Lower leg skin (tissue), 4 donors: Measurements from ENCODE around the gene GPC6. TPM values are rescaled to one million over a fixed set of nuclear protein-coding genes. Genes with fewer than 3 reads are reported as not detected.

ENCODE experiments used
- DNase-seq, 2 donors: peaks; one replicate each; pipeline ENCODE4 v3.0.0-alpha.2; 2019; ENCODE audit warnings: low spot score in 2 of 2
- H3K4me3 ChIP-seq: fragments of 200-600 bp; sonication (generic); 2 replicates; pipeline ENCODE4 v1.5.1; 2017; ENCODE audit warnings: mild to moderate bottlenecking, low read depth; ENCODE audit not compliant: poor library complexity, severe bottlenecking
- CTCF ChIP-seq, 3 donors: fragments of 450-650 bp; IDR thresholded peaks; one replicate each; pipeline ENCODE4 v1.5.1; 2016; ENCODE audit warnings: antibody characterized with exemption in 3 of 3, mild to moderate bottlenecking in 3 of 3, moderate library complexity in 2 of 3
- POLR2A ChIP-seq, 2 donors: fragments of 450-650 bp; IDR thresholded peaks; one replicate each; pipeline ENCODE4 v1.6.1; 2016 to 2017; ENCODE audit warnings: antibody characterized with exemption in 2 of 2, mild to moderate bottlenecking in 1 of 2, moderate library complexity in 1 of 2
- WGBS, 2 donors: methylation state at CpG; one replicate each; pipeline ENCODE4 v1.1.5; 2018; 5-methylcytosine and 5-hydroxymethylcytosine counted together
- intact Hi-C: fragments of 100-400 bp; cut with DNase I; formaldehyde crosslinking; loops from one replicate; pipeline ENCODE4 v1.15.0; 2023; ENCODE audit warnings: low total_unique reads
- total RNA-seq, 4 donors: library from RNA; depleted of rRNA; stranded (reverse); fragments of >200 nt; gene quantifications; one replicate each; pipeline ENCODE4 v1.1.0, GENCODE V29; 2016

GPC6 gene
- total RNA-seq, 4 donors from 2014 or later = 1.4 to 5.2 (median 2.5) TPM

DNA sequence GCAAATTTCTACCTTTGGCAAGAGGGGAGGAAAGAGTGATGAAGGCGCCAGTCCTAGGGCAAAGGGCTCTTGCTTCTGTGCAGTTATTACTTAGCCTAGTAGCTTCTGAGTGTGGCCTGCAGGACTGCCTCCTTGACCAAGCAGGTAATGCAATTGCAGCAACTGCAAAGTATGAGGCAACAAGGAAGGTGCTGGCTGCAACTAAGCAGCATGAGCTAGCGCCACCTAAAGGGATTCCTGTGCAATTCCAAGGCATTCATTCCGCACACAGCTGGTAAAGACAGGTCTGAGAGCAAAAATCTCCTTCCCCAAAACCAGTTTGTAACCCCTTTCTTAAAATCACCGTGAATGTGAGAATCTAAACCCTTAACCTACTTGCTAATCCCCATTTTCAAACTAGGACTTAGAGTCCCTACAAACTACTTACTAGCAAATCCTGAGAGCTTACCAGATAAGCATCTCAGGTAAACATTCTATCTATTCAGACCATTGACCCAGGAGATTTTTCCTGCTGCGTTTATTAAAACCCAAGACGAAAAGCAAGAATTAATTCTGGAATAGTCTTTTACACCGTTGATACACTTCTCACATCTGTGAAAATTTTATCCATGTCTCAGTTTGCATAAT, 1190.0 kb downstream of the GPC6 start:
- no peak overlapping the region for H3K4me3 ChIP-seq
- intact Hi-C loops = no loop called here
- 70% methylated on average over 7 of the region's 7 CpGs for WGBS, 2 donors
- TF ChIP-seq CTCF (IDR thresholded peaks at IDR 0.05) (no peak), POLR2A (IDR thresholded peaks at IDR 0.05) (no peak)
- DNase-seq = no peak

DNA sequence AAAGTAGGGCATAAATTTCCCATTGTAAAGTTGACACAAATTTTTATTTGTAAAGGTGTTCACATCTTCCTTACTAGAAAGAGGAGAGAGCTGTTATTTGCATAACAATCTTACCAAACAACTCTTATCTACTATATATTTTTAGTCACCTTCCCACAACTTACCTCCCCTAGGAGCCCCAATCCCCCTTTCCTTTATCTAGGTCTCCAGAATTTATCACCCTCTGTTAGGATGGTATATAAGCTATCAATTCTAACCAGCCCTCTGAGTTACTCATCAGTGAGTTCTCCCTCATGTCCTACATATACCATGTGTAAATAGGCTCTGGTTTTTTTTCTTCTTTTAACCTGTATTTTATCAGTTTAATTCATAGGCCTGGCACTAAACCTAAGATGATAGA, 1190.7 kb downstream of the GPC6 start:
- no peak for DNase-seq
- intact Hi-C loops = no loop called here
- TF ChIP-seq POLR2A (IDR thresholded peaks at IDR 0.05) (no peak), CTCF (IDR thresholded peaks at IDR 0.05) (no peak)
- no peak overlapping the region for H3K4me3 ChIP-seq

DNA sequence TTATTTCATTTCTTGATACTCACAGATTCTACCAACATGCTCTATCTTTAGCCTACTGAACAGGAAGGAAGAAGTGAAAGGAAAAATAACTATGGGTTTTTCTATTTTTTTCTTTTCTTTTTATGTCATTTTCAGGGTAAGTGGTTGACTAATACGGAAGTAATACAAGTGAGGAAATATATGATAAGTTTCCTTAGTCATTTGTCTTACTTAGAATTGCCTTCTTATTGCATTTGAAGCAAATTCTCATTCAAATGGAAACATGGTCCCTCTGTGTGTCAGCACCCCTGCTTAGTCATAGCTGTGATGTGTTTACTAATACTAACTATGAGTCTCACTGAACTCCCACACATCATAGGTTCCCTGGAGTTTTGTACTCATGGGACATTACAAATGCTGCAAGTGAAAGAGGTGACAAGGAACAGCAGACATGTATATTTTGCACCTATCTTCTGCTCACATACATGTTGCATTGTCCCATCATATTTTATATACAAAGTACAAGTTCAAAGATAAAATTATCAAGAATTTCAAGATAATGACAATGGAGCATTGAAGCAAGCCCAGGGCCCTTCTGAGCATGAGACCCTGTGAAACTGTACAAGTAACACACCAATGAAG, 1192.8 kb downstream of the GPC6 start:
- DNase-seq = no peak
- TF ChIP-seq POLR2A (IDR thresholded peaks at IDR 0.05) (no peak), CTCF (IDR thresholded peaks at IDR 0.05) (no peak)
- 63 to 64% methylated on average over 1 of the region's 1 CpG for WGBS, 2 donors
- intact Hi-C loops = no loop called here
- no peak overlapping the region for H3K4me3 ChIP-seq

DNA sequence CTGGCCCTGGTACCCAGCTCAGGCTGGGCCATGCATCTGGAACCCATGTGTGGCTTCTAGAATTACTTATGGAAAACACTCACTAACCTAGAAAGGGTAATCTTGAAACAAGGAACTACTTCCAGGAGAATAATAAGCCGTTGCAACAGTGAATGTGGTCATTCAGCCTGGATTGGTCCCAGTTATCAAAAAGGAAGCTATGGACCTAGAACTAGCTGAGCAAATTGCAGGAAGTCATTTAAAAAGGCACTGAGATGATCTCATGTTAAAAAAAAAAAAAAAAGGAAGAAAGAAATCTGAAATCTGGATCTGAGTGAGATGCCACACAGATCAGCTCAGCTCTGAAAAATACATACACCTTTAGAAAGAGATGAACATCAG, 1193.3 kb downstream of the GPC6 start:
- intact Hi-C loops = no loop called here
- WGBS, 2 donors = 27 to 35% methylated on average over 1 of the region's 1 CpG
- H3K4me3 ChIP-seq = no peak overlapping the region
- TF ChIP-seq POLR2A (IDR thresholded peaks at IDR 0.05) (no peak), CTCF (IDR thresholded peaks at IDR 0.05) (no peak)
- no peak for DNase-seq

- 60 to 65% methylated on average over 5 of the region's 5 CpGs for WGBS, 2 donors
- TF ChIP-seq CTCF (IDR thresholded peaks at IDR 0.05) (no peak), POLR2A (IDR thresholded peaks at IDR 0.05) (no peak)
- intact Hi-C loops = no loop called here
- H3K4me3 ChIP-seq = no peak overlapping the region
- no peak for DNase-seq
These were observed 1200.8 kb downstream of the GPC6 start for GRCh38 chr13:94427313-94427953.
